NCI-H226 (cell line): Measurements from ENCODE around the gene SFMBT2.

Experiments used
- DNase-seq: peaks from one replicate; pipeline ENCODE4 v3.0.0-alpha.2; 2015

Gene SFMBT2

GRCh38 chr10:7170626-7171322 lies 240.1 kb downstream of the SFMBT2 start:
- DNase-seq: no peak

- no peak for DNase-seq
Measured at GRCh38 chr10:7168414-7168813, 242.4 kb downstream of the SFMBT2 start.

- no peak for DNase-seq
Measured at GRCh38 chr10:7165500-7166177, 245.2 kb downstream of the SFMBT2 start.

- no peak for DNase-seq
Measured at GRCh38 chr10:7164955-7165354, 245.9 kb downstream of the SFMBT2 start.

GRCh38 chr10:7162331-7162730 lies 248.5 kb downstream of the SFMBT2 start:
- DNase-seq: no peak

GRCh38 chr10:7161484-7162250 lies 249.2 kb downstream of the SFMBT2 start:
- no peak for DNase-seq

- no peak for DNase-seq
Measured at GRCh38 chr10:7159928-7160327, 250.9 kb downstream of the SFMBT2 start.

GRCh38 chr10:7159517-7159916 lies 251.3 kb downstream of the SFMBT2 start:
- DNase-seq: no peak

- DNase-seq: no peak
Measured at GRCh38 chr10:7157091-7157490, 253.7 kb downstream of the SFMBT2 start.

GRCh38 chr10:7153750-7154149 lies 257.1 kb downstream of the SFMBT2 start:
- DNase-seq: peak; percentile 3

- DNase-seq: no peak
Measured at GRCh38 chr10:7152982-7153381, 257.9 kb downstream of the SFMBT2 start.

- no peak for DNase-seq
Measured at GRCh38 chr10:7152341-7152740, 258.5 kb downstream of the SFMBT2 start.

- DNase-seq: no peak
Measured at GRCh38 chr10:7151538-7151937, 259.3 kb downstream of the SFMBT2 start.

- DNase-seq: no peak
Measured at GRCh38 chr10:7150349-7150748, 260.5 kb downstream of the SFMBT2 start.

- no peak for DNase-seq
Measured at GRCh38 chr10:7146189-7146588, 264.6 kb downstream of the SFMBT2 start.

- no peak for DNase-seq
Measured at GRCh38 chr10:7136016-7136415, 274.8 kb downstream of the SFMBT2 start.

GRCh38 chr10:7135188-7135587 lies 275.6 kb downstream of the SFMBT2 start:
- DNase-seq: no peak

GRCh38 chr10:7134448-7134847 lies 276.4 kb downstream of the SFMBT2 start:
- no peak for DNase-seq

- no peak for DNase-seq
Measured at GRCh38 chr10:7133958-7134357, 276.9 kb downstream of the SFMBT2 start.

GRCh38 chr10:7133278-7133677 lies 277.6 kb downstream of the SFMBT2 start:
- DNase-seq: no peak

- DNase-seq: no peak
Measured at GRCh38 chr10:7130191-7130911, 280.5 kb downstream of the SFMBT2 start.

GRCh38 chr10:7123774-7124173 lies 287.1 kb downstream of the SFMBT2 start:
- no peak for DNase-seq

- no peak for DNase-seq
Measured at GRCh38 chr10:7122561-7122960, 288.3 kb downstream of the SFMBT2 start.
